Measurements from ENCODE around the gene HTD2.

The HTD2 gene

DNA sequence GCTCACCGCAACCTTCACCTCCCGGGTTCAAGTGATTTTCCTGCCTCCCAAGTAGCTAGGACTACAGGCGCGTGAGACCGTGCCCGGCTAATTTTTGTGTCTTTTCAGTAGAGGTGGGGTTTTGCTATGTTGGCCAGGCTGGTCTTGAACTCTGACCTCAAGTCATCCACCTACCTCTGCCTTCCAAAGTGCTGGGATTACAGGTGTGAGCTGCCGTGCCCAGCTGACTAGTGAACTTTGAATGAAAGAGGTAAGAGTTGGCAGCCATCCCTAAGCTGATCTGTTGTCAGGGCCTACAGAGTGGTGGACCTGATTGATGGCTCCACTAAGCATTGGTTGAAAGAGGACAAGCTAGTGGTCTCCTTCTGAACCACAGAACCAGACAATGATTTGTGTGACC lies 41.7 kb downstream of the HTD2 start:
- H3K9me3 ChIP-seq (ENCODE audit: control insufficient read depth, insufficient read depth, low read depth, low read length): no peaks in the 10 kb centered on the region
- H3K36me3 ChIP-seq (ENCODE audit: control insufficient read depth, insufficient read depth, low read length): no peaks in the 10 kb centered on the region
- peaks cover 8% of the 10 kb centered on the region for H3K4me1 ChIP-seq (ENCODE audit: control insufficient read depth, insufficient read depth, low read length)
- no peaks in the 10 kb centered on the region for H3K27me3 ChIP-seq (ENCODE audit: control insufficient read depth, insufficient read depth, low read length)
- no peak overlapping the region for H3K27ac ChIP-seq (ENCODE audit: low read depth, low read length)
- no peak overlapping the region for H3K9ac ChIP-seq (ENCODE audit: low read length)
- no peak overlapping the region for H3K4me3 ChIP-seq (ENCODE audit: low read depth, low read length)

DNA sequence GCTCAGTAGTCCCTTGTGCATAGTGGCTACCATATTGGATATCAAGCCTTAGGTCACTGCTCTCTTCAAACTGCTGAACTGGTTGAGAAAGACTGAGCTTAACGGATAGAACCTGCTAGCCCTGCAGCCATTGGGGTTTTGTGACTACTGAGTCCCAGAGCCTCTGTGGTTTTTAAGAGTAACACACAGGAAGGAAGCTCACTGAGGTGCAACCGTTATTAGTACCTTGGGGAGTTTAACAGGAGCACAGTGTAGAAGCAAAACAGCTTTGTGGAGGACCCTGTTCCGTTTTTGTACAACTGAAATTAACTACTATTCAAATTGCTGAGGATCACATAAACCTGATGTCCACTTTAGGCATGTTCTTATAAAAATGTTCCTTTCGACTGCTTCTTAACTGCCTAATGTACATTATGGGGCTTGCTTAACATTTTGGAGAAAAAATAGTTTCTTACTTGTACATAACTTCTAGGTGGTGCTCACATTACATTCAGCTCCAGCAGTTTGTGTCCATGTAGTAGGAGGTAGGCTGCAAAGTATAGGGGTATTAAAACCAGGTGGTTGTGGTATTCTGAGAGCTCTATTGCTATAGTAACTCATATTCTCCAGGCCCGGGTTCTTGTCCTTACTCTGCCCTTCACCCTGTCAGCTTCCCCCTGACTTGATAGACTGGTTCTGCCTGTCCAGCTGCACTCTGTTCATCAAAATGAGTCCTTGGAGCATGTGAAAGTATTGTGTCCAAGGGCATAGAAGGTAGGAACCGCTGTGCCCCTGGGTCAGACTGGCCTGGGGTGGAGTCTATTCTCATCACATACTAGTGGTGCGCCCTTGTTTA lies 43.7 kb downstream of the HTD2 start:
- no peaks in the 10 kb centered on the region for H3K9me3 ChIP-seq (ENCODE audit: control insufficient read depth, insufficient read depth, low read depth, low read length)
- H3K36me3 ChIP-seq (ENCODE audit: control insufficient read depth, insufficient read depth, low read length): no peaks in the 10 kb centered on the region
- H3K27ac ChIP-seq (ENCODE audit: low read depth, low read length): no peak overlapping the region
- no peak overlapping the region for H3K4me3 ChIP-seq (ENCODE audit: low read depth, low read length)
- H3K9ac ChIP-seq (ENCODE audit: low read length): no peak overlapping the region
- H3K4me1 ChIP-seq (ENCODE audit: control insufficient read depth, insufficient read depth, low read length): peaks cover 8% of the 10 kb centered on the region
- H3K27me3 ChIP-seq (ENCODE audit: control insufficient read depth, insufficient read depth, low read length): no peaks in the 10 kb centered on the region

DNA sequence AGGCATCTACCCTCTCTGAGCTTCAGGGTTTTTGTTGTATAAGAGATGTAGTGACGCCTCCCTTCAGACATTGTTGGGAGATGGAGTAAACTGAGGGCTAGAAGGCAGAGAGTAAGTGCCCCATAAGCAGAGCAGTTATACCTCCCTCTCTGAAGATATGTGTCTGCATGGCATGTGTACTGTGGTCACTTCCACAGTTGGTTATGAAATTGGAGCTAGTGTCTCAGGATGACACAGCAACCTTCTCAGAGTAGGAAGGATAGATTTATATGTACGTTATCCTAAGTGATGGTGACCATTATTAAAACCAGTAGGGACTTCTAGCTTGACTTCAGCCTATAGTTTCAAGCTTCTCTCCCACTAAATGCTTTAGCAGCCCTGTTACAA lies 44.3 kb downstream of the HTD2 start:
- Histone ChIP-seq H3K9me3 (ENCODE audit: control insufficient read depth, insufficient read depth, low read depth, low read length) (no peaks in the 10 kb centered on the region), H3K4me1 (ENCODE audit: control insufficient read depth, insufficient read depth, low read length) (peaks cover 8% of the 10 kb centered on the region), H3K9ac (ENCODE audit: low read length) (no peak overlapping the region), H3K4me3 (ENCODE audit: low read depth, low read length) (no peak overlapping the region), H3K27me3 (ENCODE audit: control insufficient read depth, insufficient read depth, low read length) (no peaks in the 10 kb centered on the region), H3K27ac (ENCODE audit: low read depth, low read length) (no peak overlapping the region), H3K36me3 (ENCODE audit: control insufficient read depth, insufficient read depth, low read length) (no peaks in the 10 kb centered on the region)

DNA sequence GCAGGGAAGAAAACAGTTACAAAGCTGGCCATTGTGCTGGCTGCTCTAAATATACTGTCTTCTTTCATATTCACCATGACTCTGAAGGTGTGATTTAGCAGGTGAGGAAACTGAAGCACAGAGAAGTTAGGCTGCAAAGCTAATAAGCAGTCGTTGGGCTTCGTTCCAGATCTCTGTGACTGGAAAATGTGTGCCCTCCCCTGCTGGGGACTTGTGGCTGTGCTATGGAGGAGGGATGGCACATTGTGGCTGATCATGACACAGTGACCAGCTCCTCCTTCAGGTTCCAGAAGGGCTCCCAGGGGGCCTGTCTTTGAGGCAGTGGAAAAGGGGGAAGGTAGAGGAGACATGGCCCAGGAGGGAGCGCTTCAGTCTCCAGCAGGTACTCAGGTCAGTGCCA lies 45.6 kb downstream of the HTD2 start:
- Histone ChIP-seq H3K27ac (ENCODE audit: low read depth, low read length) (no peak overlapping the region), H3K4me3 (ENCODE audit: low read depth, low read length) (no peak overlapping the region), H3K4me1 (ENCODE audit: control insufficient read depth, insufficient read depth, low read length) (peaks cover 8% of the 10 kb centered on the region), H3K9ac (ENCODE audit: low read length) (no peak overlapping the region), H3K27me3 (ENCODE audit: control insufficient read depth, insufficient read depth, low read length) (no peaks in the 10 kb centered on the region), H3K36me3 (ENCODE audit: control insufficient read depth, insufficient read depth, low read length) (no peaks in the 10 kb centered on the region), H3K9me3 (ENCODE audit: control insufficient read depth, insufficient read depth, low read depth, low read length) (no peaks in the 10 kb centered on the region)

DNA sequence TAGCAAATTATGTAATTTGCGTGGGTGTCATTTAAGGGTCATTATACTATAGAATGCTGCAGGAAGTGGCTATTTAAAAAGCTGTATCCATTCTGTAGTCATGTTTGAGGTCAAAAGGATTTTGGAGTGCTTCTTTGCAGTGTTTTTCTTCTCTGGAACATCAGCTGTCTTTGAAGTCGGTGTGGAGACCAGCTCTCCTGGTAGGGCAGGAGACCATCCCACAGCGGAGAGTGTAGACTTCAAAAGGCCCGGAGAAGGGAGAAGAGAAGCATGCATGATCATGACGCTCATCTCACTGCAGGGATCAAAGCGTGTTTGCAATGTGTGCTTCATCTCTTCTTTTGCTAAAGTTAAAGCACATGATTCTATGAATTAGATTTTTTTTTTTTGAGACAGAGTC lies 46.3 kb downstream of the HTD2 start:
- H3K27me3 ChIP-seq (ENCODE audit: control insufficient read depth, insufficient read depth, low read length): no peaks in the 10 kb centered on the region
- no peaks in the 10 kb centered on the region for H3K36me3 ChIP-seq (ENCODE audit: control insufficient read depth, insufficient read depth, low read length)
- H3K9ac ChIP-seq (ENCODE audit: low read length): no peak overlapping the region
- H3K27ac ChIP-seq (ENCODE audit: low read depth, low read length): no peak overlapping the region
- no peak overlapping the region for H3K4me3 ChIP-seq (ENCODE audit: low read depth, low read length)
- H3K9me3 ChIP-seq (ENCODE audit: control insufficient read depth, insufficient read depth, low read depth, low read length): no peaks in the 10 kb centered on the region
- peaks cover 8% of the 10 kb centered on the region for H3K4me1 ChIP-seq (ENCODE audit: control insufficient read depth, insufficient read depth, low read length)

DNA sequence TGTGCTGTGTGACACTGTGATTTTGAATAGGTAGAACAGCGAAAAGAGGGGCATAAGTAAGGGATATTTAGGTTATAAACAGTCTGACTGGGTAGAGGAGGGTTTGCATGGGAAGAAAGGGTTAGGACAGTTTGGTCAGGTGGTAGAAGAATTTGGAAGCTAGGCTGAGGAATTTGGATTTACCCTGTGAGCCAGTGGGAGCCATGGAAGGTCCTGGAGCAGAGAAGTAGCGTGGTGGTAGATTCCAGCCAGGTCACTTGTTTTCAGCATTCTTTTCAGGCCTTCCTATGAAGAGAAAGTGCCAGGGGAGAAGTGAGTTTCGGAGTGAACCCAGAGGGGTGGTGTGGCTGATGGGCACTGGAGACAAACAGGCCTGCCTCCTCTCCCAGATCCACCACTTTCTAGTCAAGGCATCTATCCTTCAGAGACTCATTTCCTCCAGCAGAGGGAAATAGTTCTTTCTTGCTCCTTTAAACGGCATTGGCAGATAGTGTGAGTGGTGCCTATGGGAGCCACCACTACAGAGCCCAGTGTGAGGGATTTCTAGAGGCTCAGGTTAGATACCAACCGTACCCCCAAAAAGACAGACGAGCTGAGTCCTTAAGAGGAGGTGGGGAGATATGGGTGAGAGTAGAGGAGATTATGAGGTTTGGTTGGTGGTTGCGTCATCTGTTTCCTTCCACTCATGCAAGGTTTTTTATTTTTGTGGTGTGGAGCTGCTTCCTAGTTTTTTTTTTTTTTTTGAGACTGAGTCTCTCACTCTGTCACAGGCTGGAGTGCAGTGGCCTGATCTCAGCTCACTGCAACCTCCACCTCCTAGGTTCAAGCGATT lies 47.6 kb downstream of the HTD2 start:
- no peak overlapping the region for H3K9ac ChIP-seq (ENCODE audit: low read length)
- H3K4me1 ChIP-seq (ENCODE audit: control insufficient read depth, insufficient read depth, low read length): peaks cover 8% of the 10 kb centered on the region
- H3K9me3 ChIP-seq (ENCODE audit: control insufficient read depth, insufficient read depth, low read depth, low read length): no peaks in the 10 kb centered on the region
- no peak overlapping the region for H3K27ac ChIP-seq (ENCODE audit: low read depth, low read length)
- H3K36me3 ChIP-seq (ENCODE audit: control insufficient read depth, insufficient read depth, low read length): no peaks in the 10 kb centered on the region
- no peaks in the 10 kb centered on the region for H3K27me3 ChIP-seq (ENCODE audit: control insufficient read depth, insufficient read depth, low read length)
- no peak overlapping the region for H3K4me3 ChIP-seq (ENCODE audit: low read depth, low read length)

DNA sequence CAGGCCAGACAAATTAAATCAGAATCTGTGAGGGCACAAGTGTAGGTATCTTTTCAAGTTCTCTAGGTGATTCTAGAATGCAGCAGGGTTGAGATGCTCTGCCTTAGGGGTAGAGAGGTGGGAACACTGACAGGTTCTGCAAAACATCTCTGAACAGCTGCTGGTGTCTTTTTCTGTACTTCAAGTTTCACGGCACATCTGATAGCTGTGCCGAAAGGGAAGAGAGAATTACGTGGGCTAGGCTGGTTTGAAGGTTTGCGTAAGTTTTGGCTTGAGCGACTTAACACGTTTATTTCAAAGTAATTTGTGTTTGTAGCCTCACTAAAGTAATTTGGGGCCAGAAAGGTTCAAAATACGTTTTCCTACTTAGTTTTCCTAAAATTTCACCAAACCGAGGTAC lies 48.9 kb downstream of the HTD2 start:
- Histone ChIP-seq H3K36me3 (ENCODE audit: control insufficient read depth, insufficient read depth, low read length) (no peaks in the 10 kb centered on the region), H3K4me3 (ENCODE audit: low read depth, low read length) (no peak overlapping the region), H3K4me1 (ENCODE audit: control insufficient read depth, insufficient read depth, low read length) (peaks cover 8% of the 10 kb centered on the region), H3K27me3 (ENCODE audit: control insufficient read depth, insufficient read depth, low read length) (no peaks in the 10 kb centered on the region), H3K9me3 (ENCODE audit: control insufficient read depth, insufficient read depth, low read depth, low read length) (no peaks in the 10 kb centered on the region), H3K9ac (ENCODE audit: low read length) (no peak overlapping the region), H3K27ac (ENCODE audit: low read depth, low read length) (no peak overlapping the region)

DNA sequence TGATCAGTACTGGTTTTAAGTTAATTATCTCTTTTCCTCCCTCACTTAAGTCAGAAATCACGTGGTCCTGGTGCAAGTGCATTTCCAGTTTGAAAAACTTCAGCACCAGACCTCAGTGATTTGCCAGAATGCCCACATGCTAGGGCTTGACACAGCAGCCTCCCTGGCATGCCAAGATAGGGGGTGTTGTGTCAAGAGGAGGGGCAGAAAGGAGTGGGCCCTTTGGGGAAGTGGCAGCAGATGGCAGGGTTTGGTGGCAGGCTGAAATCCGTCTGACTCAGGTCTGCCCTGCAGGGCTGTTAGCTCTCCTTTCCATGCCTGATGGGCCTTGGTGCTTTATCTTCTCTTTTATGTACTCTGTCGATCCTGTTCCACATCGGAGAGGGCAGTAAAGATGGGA lies 49.7 kb downstream of the HTD2 start:
- Histone ChIP-seq H3K9me3 (ENCODE audit: control insufficient read depth, insufficient read depth, low read depth, low read length) (no peaks in the 10 kb centered on the region), H3K27ac (ENCODE audit: low read depth, low read length) (no peak overlapping the region), H3K4me3 (ENCODE audit: low read depth, low read length) (no peak overlapping the region), H3K4me1 (ENCODE audit: control insufficient read depth, insufficient read depth, low read length) (peaks cover 8% of the 10 kb centered on the region), H3K27me3 (ENCODE audit: control insufficient read depth, insufficient read depth, low read length) (no peaks in the 10 kb centered on the region), H3K9ac (ENCODE audit: low read length) (no peak overlapping the region), H3K36me3 (ENCODE audit: control insufficient read depth, insufficient read depth, low read length) (no peaks in the 10 kb centered on the region)

DNA sequence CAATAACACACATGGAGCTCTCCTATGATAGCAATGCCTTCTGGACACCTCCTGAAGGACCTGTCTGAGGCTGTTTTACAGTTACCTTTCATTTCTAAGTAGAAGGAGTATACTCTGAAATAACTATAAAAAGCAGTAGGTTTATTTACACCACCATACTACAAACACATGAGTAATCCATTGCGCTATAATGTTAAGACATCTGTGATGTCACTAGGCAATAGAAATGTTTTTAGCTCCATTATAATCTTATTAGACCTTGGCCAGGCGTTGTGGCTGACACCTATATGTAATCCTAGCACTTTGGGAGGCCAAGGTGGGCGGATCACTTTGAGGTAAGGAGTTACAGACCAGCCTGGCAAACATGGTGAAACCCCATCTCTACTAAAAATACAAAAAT lies 51.1 kb downstream of the HTD2 start:
- Histone ChIP-seq H3K9ac (ENCODE audit: low read length) (no peak overlapping the region), H3K9me3 (ENCODE audit: control insufficient read depth, insufficient read depth, low read depth, low read length) (no peaks in the 10 kb centered on the region), H3K27ac (ENCODE audit: low read depth, low read length) (no peak overlapping the region), H3K27me3 (ENCODE audit: control insufficient read depth, insufficient read depth, low read length) (no peaks in the 10 kb centered on the region), H3K4me1 (ENCODE audit: control insufficient read depth, insufficient read depth, low read length) (no peaks in the 10 kb centered on the region; the same call in 1 of the 2 replicates), H3K36me3 (ENCODE audit: control insufficient read depth, insufficient read depth, low read length) (no peaks in the 10 kb centered on the region), H3K4me3 (ENCODE audit: low read depth, low read length) (no peak overlapping the region)

DNA sequence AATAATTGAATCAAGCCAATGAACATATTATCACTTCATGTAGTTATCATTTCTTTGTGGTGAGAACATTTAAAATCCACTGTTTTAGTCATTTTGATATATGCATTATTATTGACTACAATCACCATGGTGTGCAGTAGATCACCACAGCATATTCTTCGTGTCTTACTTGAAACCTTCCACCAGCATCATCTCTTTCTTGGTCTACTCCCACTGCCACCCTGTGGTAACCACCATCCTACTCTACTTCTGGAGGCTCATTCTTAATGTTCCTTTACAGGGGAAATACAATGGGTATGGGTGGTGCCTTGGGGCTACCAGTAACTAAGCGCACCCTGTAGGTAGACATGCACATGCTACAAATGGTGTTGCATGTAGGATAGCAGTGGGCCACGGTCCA lies 51.8 kb downstream of the HTD2 start:
- no peak overlapping the region for H3K4me3 ChIP-seq (ENCODE audit: low read depth, low read length)
- no peaks in the 10 kb centered on the region; the same call in 1 of the 2 replicates for H3K4me1 ChIP-seq (ENCODE audit: control insufficient read depth, insufficient read depth, low read length)
- no peaks in the 10 kb centered on the region for H3K27me3 ChIP-seq (ENCODE audit: control insufficient read depth, insufficient read depth, low read length)
- no peaks in the 10 kb centered on the region for H3K9me3 ChIP-seq (ENCODE audit: control insufficient read depth, insufficient read depth, low read depth, low read length)
- no peaks in the 10 kb centered on the region for H3K36me3 ChIP-seq (ENCODE audit: control insufficient read depth, insufficient read depth, low read length)
- no peak overlapping the region for H3K27ac ChIP-seq (ENCODE audit: low read depth, low read length)
- no peak overlapping the region for H3K9ac ChIP-seq (ENCODE audit: low read length)

DNA sequence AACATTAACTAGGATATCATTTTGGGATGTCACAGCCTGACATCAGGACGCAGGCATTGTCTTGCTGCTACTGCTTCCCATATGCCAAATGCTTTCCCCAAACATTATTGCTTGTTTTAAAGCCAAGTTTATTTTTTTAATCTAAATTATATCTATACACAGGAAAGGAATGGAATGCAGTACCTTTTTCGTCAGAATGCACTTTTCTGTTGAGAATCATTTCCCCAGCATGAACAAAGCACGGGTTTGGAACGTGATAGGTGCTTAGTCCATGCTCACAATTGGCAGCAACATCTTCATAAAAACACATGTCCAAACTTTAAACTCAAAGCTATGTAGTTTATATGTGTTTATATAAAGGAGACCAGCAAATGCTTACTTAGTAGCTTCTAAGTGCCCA lies 52.5 kb downstream of the HTD2 start:
- no peaks in the 10 kb centered on the region for H3K27me3 ChIP-seq (ENCODE audit: control insufficient read depth, insufficient read depth, low read length)
- no peaks in the 10 kb centered on the region; the same call in 1 of the 2 replicates for H3K4me1 ChIP-seq (ENCODE audit: control insufficient read depth, insufficient read depth, low read length)
- no peaks in the 10 kb centered on the region for H3K36me3 ChIP-seq (ENCODE audit: control insufficient read depth, insufficient read depth, low read length)
- no peak overlapping the region for H3K9ac ChIP-seq (ENCODE audit: low read length)
- H3K4me3 ChIP-seq (ENCODE audit: low read depth, low read length): no peak overlapping the region
- H3K9me3 ChIP-seq (ENCODE audit: control insufficient read depth, insufficient read depth, low read depth, low read length): no peaks in the 10 kb centered on the region
- H3K27ac ChIP-seq (ENCODE audit: low read depth, low read length): no peak overlapping the region
